NB4 (cell line): ENCODE measurements around the gene PIGQ.

Experiments used
- MYC ChIP-seq: IDR thresholded peaks from 2 replicates; pipeline ENCODE4 v1.6.1; 2011; ENCODE audit warnings: low read depth, low read length
- POLR2A ChIP-seq: IDR thresholded peaks from 2 replicates; pipeline ENCODE4 v1.6.1; 2011; ENCODE audit warnings: mild to moderate bottlenecking; ENCODE audit not compliant: insufficient read length; ENCODE audit errors: extremely low read depth
- TF ChIP-seq, protein P1 (sequence below): IDR thresholded peaks from one replicate; pipeline ENCODE4 v1.5.1; 2012; ENCODE audit warnings: low read depth, low read length

DNA sequence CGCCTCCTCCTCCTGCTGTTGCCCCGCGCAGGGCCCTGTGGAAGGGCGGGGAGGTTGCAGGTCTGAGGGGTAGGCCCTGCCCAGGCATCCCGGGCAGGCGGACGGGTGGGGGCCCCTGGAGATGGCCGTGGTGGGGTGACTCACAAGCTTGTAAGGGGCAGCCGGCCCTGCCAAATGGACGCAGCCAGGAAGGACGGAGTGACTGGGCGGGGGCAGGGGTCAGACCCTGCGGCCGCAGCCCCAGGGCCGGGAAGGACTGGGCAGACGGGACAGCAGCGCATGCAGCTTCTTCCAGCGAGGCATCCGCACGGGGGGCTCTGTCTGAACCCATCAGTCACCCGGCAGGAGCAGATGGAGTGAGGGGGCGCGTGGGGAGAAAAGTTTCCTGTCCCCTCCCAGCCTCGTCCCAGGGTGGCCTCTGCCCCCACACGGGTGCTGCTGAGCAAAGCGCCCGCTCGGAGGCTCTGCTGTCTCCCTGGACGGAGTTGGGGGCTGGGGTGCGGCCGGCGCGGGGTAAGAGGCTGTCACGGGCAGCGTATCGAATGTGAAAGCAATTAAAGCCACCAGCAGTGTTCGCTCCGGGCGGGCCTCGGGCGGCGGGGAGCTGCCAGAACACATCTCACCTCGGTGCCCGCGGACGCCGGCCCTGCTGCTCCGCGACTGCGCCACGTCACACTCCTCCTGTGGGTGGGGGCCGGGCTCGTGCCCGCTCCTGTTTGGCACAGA lies 15.0 kb upstream of the PIGQ start:
- TF ChIP-seq, protein P1, sequence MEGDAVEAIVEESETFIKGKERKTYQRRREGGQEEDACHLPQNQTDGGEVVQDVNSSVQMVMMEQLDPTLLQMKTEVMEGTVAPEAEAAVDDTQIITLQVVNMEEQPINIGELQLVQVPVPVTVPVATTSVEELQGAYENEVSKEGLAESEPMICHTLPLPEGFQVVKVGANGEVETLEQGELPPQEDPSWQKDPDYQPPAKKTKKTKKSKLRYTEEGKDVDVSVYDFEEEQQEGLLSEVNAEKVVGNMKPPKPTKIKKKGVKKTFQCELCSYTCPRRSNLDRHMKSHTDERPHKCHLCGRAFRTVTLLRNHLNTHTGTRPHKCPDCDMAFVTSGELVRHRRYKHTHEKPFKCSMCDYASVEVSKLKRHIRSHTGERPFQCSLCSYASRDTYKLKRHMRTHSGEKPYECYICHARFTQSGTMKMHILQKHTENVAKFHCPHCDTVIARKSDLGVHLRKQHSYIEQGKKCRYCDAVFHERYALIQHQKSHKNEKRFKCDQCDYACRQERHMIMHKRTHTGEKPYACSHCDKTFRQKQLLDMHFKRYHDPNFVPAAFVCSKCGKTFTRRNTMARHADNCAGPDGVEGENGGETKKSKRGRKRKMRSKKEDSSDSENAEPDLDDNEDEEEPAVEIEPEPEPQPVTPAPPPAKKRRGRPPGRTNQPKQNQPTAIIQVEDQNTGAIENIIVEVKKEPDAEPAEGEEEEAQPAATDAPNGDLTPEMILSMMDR, result no peak
- TF ChIP-seq MYC (no peak), POLR2A (no peak)
